ENCODE results near the gene CABYR. TPM values are rescaled to one million over a fixed set of nuclear protein-coding genes. Genes with fewer than 3 reads are reported as not detected.

The CABYR gene
- total and polyA plus RNA-seq, 4 donors = 0.39 to 1.6 (median 0.94) TPM

DNA sequence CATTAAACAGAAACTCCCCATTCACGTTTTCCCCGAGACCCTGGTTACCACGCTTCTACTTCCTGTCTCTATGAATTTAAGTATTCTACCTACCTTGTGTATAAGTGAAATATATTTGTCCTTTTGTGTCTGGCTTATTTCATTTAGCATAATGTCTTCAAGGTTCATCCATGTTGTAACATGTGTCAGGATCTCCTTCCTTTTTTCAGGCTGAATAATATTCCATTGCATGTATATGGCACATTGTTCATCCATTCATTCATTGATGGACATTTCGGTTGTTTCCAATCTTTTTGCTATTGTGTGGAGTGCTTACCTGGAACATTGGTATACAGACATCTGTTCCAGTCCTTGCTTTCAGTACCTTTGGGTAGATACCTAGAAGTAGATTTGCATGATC, 18.2 kb upstream of the CABYR start:
- no peak for DNase-seq
- Histone ChIP-seq H3K27ac (ENCODE audit: low read depth in 1 of 2, low read length in 1 of 2) (no peak overlapping the region), H3K36me3 (ENCODE audit: control insufficient read depth in 4 of 4, insufficient read depth in 4 of 4, low read length in 4 of 4) (peaks cover 0 to 7% (median 2%) of the 10 kb centered on the region in 4 donors), H3K9me3 (ENCODE audit: control insufficient read depth in 4 of 4, insufficient read depth in 3 of 4, low read length in 3 of 4) (no peaks in the 10 kb centered on the region), H3K27me3 (ENCODE audit: control insufficient read depth in 3 of 3, insufficient read depth in 3 of 3, low read length in 2 of 3) (no peaks in the 10 kb centered on the region), H3K4me1 (ENCODE audit: control insufficient read depth in 5 of 5, insufficient read depth in 5 of 5, low read length in 5 of 5) (no peaks in the 10 kb centered on the region), H3K9ac (ENCODE audit: insufficient read depth in 1 of 2, low read length in 2 of 2) (no peak overlapping the region), H3K4me3 (no peak overlapping the region)
- 95 to 97% methylated on average over 4 of the region's 4 CpGs for WGBS, 2 donors
- TF ChIP-seq, protein P1, sequence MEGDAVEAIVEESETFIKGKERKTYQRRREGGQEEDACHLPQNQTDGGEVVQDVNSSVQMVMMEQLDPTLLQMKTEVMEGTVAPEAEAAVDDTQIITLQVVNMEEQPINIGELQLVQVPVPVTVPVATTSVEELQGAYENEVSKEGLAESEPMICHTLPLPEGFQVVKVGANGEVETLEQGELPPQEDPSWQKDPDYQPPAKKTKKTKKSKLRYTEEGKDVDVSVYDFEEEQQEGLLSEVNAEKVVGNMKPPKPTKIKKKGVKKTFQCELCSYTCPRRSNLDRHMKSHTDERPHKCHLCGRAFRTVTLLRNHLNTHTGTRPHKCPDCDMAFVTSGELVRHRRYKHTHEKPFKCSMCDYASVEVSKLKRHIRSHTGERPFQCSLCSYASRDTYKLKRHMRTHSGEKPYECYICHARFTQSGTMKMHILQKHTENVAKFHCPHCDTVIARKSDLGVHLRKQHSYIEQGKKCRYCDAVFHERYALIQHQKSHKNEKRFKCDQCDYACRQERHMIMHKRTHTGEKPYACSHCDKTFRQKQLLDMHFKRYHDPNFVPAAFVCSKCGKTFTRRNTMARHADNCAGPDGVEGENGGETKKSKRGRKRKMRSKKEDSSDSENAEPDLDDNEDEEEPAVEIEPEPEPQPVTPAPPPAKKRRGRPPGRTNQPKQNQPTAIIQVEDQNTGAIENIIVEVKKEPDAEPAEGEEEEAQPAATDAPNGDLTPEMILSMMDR (IDR thresholded peaks at IDR 0.05; ENCODE audit: control extremely low read depth, extremely low read depth) = no peak
- no peak for ATAC-seq (ENCODE audit: insufficient read depth, low FRiP score)

DNA sequence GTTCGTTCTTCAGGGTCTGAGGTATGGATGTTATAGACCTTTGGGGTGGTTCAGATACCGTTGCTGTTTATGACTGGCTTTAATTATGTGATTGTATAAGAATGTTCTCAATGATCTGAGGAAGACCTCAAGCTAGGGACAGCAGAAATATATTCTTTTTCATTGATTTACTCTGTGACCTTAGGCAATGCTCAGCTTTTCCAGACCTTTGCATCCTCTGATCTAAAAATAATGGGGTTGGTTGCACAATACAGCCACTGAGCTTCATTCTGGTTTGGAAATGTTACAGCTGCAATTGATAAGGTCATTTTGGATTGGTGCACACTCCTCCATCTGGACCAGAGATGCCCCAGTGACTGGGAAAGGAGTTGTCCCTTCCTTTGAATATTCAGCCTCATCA, 17.2 kb upstream of the CABYR start:
- Histone ChIP-seq H3K9me3 (ENCODE audit: control insufficient read depth in 4 of 4, insufficient read depth in 3 of 4, low read length in 3 of 4) (no peaks in the 10 kb centered on the region), H3K4me3 (no peak overlapping the region), H3K36me3 (ENCODE audit: control insufficient read depth in 4 of 4, insufficient read depth in 4 of 4, low read length in 4 of 4) (peaks cover 0 to 7% (median 3%) of the 10 kb centered on the region in 4 donors), H3K27ac (ENCODE audit: low read depth in 1 of 2, low read length in 1 of 2) (no peak overlapping the region), H3K27me3 (ENCODE audit: control insufficient read depth in 3 of 3, insufficient read depth in 3 of 3, low read length in 2 of 3) (no peaks in the 10 kb centered on the region), H3K9ac (ENCODE audit: insufficient read depth in 1 of 2, low read length in 2 of 2) (no peak overlapping the region), H3K4me1 (ENCODE audit: control insufficient read depth in 5 of 5, insufficient read depth in 5 of 5, low read length in 5 of 5) (peaks cover 0 to 2% (median 0%) of the 10 kb centered on the region in 5 donors)
- ATAC-seq (ENCODE audit: insufficient read depth, low FRiP score) = no peak
- WGBS, 2 donors = 94 to 98% methylated on average over 2 of the region's 2 CpGs
- TF ChIP-seq, protein P1 (IDR thresholded peaks at IDR 0.05; ENCODE audit: control extremely low read depth, extremely low read depth) = no peak
- DNase-seq = peak in 2 of 3 donors; percentile 18 to 54

DNA sequence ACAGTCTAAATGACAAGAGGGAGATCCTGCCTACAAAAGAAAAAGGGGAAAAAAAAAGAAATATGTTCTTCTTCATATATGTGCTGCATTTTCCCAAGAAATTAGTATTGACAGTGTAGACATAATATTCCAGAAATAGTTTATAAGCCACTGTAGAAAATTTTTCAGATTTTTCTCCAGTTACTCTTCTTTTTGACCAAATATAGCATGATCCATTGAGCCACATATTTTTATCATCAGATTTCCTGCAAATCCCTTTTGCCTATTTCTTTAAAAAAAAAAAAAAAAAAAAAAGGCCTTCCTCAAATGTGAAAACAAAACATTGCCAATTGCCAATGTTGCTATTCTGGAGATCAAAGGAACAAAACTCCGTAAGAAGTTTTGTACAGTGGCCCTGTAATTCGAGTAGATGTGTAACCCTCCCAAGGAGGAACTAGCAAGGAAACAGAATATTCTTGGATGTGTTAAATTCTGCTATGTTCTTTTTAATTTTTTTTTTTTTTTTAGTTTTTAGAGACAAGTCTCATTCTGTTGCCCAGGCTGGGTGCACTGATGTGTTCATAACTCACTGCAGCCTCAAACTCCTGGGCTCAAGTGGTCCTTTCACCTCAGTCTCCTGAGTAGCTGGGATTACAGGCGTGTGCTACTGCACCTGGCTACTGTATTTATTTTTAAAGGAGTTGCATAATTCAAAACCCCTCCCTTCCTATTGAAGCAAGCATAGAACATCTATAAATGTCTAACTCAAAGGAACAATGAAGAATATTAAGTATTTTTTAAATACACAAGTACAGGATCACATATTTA, 12.5 kb upstream of the CABYR start:
- Histone ChIP-seq H3K27ac (ENCODE audit: low read depth in 1 of 2, low read length in 1 of 2) (no peak overlapping the region), H3K9ac (ENCODE audit: insufficient read depth in 1 of 2, low read length in 2 of 2) (no peak overlapping the region), H3K4me3 (no peak overlapping the region), H3K9me3 (ENCODE audit: control insufficient read depth in 4 of 4, insufficient read depth in 3 of 4, low read length in 3 of 4) (no peaks in the 10 kb centered on the region), H3K27me3 (ENCODE audit: control insufficient read depth in 3 of 3, insufficient read depth in 3 of 3, low read length in 2 of 3) (no peaks in the 10 kb centered on the region), H3K36me3 (ENCODE audit: control insufficient read depth in 4 of 4, insufficient read depth in 4 of 4, low read length in 4 of 4) (peaks cover 0 to 14% (median 10%) of the 10 kb centered on the region in 4 donors), H3K4me1 (ENCODE audit: control insufficient read depth in 5 of 5, insufficient read depth in 5 of 5, low read length in 5 of 5) (peaks cover 0 to 2% (median 0%) of the 10 kb centered on the region in 5 donors)
- WGBS, 2 donors = 54 to 80% methylated on average over 3 of the region's 3 CpGs
- TF ChIP-seq, protein P1 (IDR thresholded peaks at IDR 0.05; ENCODE audit: control extremely low read depth, extremely low read depth) = no peak
- DNase-seq = peak in 2 of 3 donors; percentile 11 to 39
- ATAC-seq (ENCODE audit: insufficient read depth, low FRiP score) = no peak
